ENCODE results near the gene STK11. TPM values are rescaled to one million over a fixed set of nuclear protein-coding genes. Genes with fewer than 3 reads are reported as not detected.
A peak's percentile ranks its signal among the peaks of the same experiment; 100 is the strongest.

The STK11 gene
- total RNA-seq, 2 donors from 2014 or later = 49.0 to 68.6 TPM

DNA sequence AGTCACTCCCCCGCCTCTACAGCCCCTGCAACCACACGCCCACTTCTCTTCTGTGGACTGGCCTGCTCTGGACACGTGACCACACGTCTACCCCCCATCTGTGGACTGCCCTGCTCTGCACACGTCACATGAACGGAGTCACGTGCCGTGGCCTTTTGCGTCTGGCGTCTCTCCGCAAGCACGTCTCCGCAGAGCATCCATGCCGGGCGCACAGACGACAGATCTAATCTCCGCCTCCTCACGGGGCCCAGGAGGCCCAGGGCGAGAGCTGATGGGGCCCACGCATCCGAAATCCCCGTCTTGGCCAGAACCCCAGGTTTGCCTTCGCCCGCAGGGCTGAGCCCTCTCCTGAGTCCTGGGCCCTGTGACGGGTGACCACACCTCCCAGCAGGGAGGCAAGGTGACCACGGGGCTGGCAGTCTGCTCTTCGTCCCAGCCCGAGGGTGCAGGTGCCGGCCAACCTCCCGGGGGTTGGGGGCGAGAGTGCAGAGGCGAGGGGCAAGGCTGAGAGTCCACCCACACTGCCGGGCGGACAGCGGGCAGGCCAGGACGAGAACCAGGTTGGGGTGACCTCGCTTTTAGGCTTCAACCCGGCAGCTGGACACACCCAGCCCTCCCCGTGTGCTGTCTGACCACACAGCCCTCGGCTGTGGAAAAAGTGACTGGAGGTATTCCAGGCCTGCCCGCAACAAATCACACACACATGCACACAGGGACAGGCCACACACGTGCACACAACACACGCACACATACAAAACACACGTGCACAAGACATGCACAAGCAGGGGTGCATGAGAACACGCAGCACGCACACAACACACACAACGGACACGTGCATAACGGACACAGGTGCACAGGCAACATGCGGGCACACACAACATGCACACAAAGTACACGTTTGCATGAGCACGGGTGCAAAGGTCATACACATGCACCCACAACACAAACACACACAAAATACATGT is 35.4 kb upstream of the STK11 start:
- peak in 3 of 4 donors; percentile 42 to 57 (median 54) for DNase-seq
- Histone ChIP-seq H3K27me3 (no peaks in the 10 kb centered on the region), H3K36me3 (replicated peaks in 1 of 2; ENCODE audit: insufficient read depth in 1 of 2, low read depth in 2 of 2) (no peaks in the 10 kb centered on the region), H3K4me1 (peaks cover 55% of the 10 kb centered on the region), H3K9me3 (no peaks in the 10 kb centered on the region), H3K27ac (peak overlapping the region in 3 of 4 donors; percentile 80 to 86 (median 84)), H3K4me3 (no peak overlapping the region)
- TF ChIP-seq POLR2A (IDR thresholded peaks at IDR 0.05) = peak in 2 of 3 donors; percentile 14 to 17
- TF ChIP-seq, protein P1, sequence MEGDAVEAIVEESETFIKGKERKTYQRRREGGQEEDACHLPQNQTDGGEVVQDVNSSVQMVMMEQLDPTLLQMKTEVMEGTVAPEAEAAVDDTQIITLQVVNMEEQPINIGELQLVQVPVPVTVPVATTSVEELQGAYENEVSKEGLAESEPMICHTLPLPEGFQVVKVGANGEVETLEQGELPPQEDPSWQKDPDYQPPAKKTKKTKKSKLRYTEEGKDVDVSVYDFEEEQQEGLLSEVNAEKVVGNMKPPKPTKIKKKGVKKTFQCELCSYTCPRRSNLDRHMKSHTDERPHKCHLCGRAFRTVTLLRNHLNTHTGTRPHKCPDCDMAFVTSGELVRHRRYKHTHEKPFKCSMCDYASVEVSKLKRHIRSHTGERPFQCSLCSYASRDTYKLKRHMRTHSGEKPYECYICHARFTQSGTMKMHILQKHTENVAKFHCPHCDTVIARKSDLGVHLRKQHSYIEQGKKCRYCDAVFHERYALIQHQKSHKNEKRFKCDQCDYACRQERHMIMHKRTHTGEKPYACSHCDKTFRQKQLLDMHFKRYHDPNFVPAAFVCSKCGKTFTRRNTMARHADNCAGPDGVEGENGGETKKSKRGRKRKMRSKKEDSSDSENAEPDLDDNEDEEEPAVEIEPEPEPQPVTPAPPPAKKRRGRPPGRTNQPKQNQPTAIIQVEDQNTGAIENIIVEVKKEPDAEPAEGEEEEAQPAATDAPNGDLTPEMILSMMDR (IDR thresholded peaks at IDR 0.05) = no peak
- ATAC-seq = no peak
- 77 to 86% methylated on average over 30 to 48 of the region's 52 CpGs for WGBS, 2 donors
- intact Hi-C loops (cut with DNase I) = no loop called here

DNA sequence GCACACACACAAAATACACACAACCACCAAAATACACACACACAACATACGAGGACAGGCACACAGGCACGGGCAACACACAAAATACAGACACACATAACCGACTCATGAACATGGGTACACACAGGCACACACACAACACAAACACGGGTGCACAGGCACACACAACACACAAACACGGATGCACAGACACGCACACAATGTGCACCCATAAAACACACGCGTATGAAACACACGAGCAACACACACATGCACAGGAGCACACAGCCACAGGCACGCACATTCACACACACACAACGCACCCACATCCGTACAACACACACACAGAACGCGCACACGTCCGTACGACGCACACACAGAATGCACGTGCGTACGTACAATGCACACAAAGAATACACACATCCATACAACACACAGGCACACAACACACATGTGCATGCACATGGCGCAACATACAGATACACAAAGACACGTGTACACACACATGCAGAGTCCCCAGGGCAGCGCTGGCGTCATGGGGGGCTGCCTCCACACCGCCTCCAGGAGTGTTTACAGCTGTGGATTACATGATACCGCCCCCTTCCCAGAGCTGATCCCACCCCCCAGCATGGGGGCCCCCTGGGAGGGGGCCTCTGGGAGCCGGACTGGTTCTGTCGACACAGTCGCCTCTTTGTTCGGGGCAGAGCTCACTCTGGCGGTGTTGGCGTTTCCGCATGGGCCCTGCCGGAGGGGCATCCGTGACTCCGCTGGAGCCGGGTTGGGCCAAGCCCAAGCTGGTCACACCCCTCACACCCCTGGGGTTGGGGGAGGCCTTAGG is 34.4 kb upstream of the STK11 start:
- Histone ChIP-seq H3K27ac (peak overlapping the region in 3 of 4 donors; percentile 89 to 93 (median 91)), H3K4me3 (no peak overlapping the region), H3K27me3 (no peaks in the 10 kb centered on the region), H3K4me1 (peaks cover 54% of the 10 kb centered on the region), H3K9me3 (no peaks in the 10 kb centered on the region), H3K36me3 (replicated peaks in 1 of 2; ENCODE audit: insufficient read depth in 1 of 2, low read depth in 2 of 2) (no peaks in the 10 kb centered on the region)
- DNase-seq (peak in 1 of 4 donors; percentile 39), ATAC-seq (peak; percentile 10)
- 71 to 88% methylated on average over 22 to 30 of the region's 38 CpGs for WGBS, 2 donors
- intact Hi-C loops (cut with DNase I) = no loop called here
- TF ChIP-seq POLR2A (IDR thresholded peaks at IDR 0.05) = peak in 2 of 3 donors; percentile 20 to 47
- TF ChIP-seq, protein P1 (IDR thresholded peaks at IDR 0.05) = no peak

DNA sequence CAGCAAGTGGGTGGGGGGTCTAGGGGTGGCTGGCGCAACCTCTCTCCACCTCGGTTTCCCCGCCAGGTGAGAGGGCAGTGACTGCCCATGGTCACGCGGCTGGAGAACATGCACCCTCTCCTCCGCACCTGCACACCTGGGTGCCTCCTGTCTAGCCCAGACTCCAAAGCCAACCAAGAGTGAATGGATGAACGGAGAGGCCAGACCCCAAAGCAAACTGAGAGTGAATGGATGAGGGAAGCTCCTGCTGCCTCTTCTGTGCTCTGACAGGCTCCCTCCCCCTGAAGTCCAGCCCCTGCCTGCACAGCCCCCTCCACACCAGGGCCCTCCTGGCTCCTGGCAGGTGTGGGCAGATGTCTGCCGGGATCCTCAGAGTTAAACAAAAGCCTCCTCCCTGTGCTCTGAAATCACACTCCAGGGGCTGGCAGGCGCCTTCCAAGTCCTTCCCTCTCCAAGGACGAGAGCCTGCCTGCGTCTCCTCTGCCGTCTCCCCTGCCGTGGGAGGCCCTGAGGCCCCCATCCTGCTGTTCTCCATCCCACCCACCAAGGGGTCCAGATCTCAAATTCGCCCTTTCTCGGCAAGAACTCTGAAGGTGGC is 33.7 kb upstream of the STK11 start:
- peak in 1 of 4 donors; percentile 32 for DNase-seq
- H3K4me3 ChIP-seq = no peak overlapping the region
- peak overlapping the region; percentile 55 to 93 (median 90) for H3K27ac ChIP-seq
- intact Hi-C loops (cut with DNase I) = no loop called here
- 23 to 29% methylated on average over 10 to 12 of the region's 15 CpGs for WGBS, 2 donors
- no peaks in the 10 kb centered on the region for H3K27me3 ChIP-seq
- no peak for TF ChIP-seq POLR2A (IDR thresholded peaks at IDR 0.05)
- TF ChIP-seq, protein P1 (IDR thresholded peaks at IDR 0.05) = no peak
- H3K9me3 ChIP-seq = no peaks in the 10 kb centered on the region
- peaks cover 48% of the 10 kb centered on the region for H3K4me1 ChIP-seq
- ATAC-seq = no peak
- no peaks in the 10 kb centered on the region for H3K36me3 ChIP-seq (replicated peaks in 1 of 2; ENCODE audit: insufficient read depth in 1 of 2, low read depth in 2 of 2)

DNA sequence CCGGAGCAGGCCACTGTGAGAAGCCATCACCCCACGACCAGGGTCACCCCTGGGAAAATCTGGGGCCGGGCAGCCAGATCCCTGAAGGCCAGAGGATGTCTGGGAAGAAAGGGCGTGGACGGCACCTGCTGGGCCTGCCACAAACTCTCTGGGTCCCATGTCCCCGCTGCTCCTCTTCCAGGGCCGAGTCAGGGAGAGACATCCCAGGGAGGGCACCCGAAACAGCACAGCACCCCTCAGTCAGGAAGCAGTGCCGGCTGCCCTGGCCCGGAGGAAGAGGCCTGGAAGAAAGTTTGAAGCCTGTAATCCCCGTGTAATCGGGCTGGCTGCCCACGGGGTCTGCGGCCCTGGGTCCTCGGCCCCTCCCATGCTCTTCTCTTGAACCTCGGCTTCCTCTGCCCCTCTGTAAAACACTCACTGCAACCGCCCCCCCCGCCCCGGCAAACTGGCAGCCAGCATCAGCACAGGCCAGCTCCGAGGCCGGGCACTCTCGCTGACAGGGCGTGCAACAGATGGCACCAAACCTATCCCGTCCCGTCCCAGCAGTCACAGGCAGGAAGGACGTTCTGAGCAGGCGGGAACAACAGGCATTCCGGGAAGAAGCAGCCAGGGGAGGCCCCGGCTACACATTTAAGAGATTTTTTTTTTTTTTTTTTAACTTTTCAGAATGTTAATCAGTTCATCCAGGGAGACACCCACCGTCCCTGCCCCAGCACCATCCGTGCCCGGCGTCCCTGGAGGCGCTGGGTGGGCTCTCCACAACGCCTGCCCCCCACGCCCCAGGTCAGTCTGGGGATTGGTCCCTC is 33.0 kb upstream of the STK11 start:
- peak; percentile 65 to 82 (median 75) for DNase-seq
- Histone ChIP-seq H3K4me1 (peaks cover 41% of the 10 kb centered on the region), H3K9me3 (no peaks in the 10 kb centered on the region), H3K36me3 (replicated peaks in 1 of 2; ENCODE audit: insufficient read depth in 1 of 2, low read depth in 2 of 2) (no peaks in the 10 kb centered on the region), H3K27ac (peak overlapping the region; percentile 89 to 93 (median 91)), H3K27me3 (no peaks in the 10 kb centered on the region), H3K4me3 (peak overlapping the region; percentile 56 to 95)
- ATAC-seq = peak; percentile 54
- intact Hi-C loops (cut with DNase I) = no loop called here
- peak in 2 of 3 donors; percentile 50 to 65 for TF ChIP-seq POLR2A (IDR thresholded peaks at IDR 0.05)
- TF ChIP-seq, protein P1 (IDR thresholded peaks at IDR 0.05) = no peak
- WGBS, 2 donors = 4 to 12% methylated on average over 5 to 36 of the region's 36 CpGs

Measured in body of pancreas (tissue), 4 donors.